Activated CD8-positive, alpha-beta memory T cell treated with anti-CD3 and anti-CD28 coated beads for 4 hours (primary cell): ENCODE results near the gene POPDC3.
"Not testable (repeated sequence)": the region's sequence is repeated elsewhere in the genome, so short reads cannot be mapped to it uniquely, and the experiment has no call there.

ENCODE experiments used
- DNase-seq, 2 donors: peaks; one replicate each; pipeline ENCODE4 v3.0.0-alpha.2; 2020; ENCODE audit warnings: low read depth in 2 of 2

Gene POPDC3

GRCh38 chr6:105194591-105194990 is 14.8 kb upstream of the POPDC3 start:
- DNase-seq: no peak

GRCh38 chr6:105194106-105194505 is 14.3 kb upstream of the POPDC3 start:
- DNase-seq: no peak

DNA sequence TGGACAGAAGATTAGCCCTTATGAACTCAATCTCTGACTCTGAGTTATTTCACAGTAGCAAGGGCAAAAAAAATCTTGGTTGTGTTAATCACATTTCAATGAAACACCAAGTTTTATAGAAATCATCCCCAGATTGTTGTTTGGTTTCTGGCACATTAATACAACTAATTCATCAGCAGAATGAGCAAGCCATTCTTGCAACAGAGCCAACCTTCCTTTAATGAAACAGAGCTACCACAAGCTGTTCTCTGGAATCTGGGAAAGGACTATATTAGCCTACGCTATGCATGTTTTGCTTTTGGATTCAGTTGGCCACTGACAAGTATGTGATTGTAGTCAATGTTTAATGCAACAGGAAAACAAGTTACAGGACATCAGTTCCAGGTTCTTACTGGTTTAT is 13.8 kb upstream of the POPDC3 start:
- DNase-seq: no peak

- no peak for DNase-seq
Observed at GRCh38 chr6:105192707-105193465, 13.1 kb upstream of the POPDC3 start.

DNA sequence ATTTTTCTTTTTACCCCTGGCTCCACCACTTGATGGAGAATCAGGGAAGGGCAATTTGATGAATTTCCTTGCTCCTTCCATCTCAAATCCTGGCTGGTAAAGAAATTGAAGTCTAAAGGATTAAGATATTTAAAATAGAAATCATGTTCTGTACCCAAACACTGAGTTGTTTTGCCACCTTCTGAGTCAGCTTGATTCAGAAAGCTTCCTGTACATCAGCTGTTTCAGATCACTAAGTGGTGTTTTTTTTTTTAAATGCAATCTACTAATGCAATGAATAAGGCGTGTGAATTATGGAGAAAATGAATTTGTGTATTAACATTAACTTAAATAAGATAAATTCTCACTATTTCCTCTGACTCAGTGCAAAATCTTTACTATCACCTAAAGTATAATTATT is 11.5 kb upstream of the POPDC3 start:
- no peak for DNase-seq

DNA sequence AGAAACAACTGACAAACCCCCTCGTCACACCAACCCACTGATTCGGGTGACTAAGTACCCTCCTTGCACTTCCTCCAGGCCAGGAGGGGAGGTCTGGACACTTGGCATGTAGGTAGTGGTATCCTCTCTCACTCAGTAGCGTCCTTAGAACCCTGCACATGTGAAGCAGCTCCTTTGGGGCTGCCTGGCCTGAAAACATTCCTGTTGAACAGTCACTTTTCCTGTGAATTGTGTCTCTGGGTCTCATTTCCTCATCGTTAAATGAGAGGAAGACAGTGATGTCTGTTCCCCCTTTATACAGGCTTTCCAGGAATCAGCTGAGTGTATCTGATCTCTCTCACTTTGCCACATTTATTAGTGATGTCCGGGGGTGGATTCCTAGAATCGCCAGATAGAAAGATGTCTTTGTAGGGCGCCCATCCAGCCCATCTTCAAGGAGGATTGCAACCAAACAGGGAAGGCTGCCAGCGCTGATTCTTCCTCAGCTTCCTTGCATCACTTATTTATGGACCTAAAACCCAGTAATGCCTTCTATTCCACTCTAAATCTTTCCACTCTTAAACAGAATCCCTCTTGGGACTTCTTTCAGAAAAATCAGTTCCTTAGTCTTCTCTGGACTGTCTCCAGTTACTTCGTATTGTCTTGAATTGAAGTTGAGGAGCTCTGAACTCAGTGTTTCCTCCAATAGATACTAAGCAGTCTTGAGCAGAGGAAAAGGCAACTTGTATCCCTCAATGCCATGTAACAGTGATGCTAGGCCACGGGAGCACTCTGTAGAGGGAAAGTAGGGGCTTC is 9.4 kb upstream of the POPDC3 start:
- no peak for DNase-seq

GRCh38 chr6:105188251-105188650 is 8.4 kb upstream of the POPDC3 start:
- DNase-seq: no peak

- DNase-seq: no peak
Observed at GRCh38 chr6:105186576-105186975, 6.8 kb upstream of the POPDC3 start.

DNA sequence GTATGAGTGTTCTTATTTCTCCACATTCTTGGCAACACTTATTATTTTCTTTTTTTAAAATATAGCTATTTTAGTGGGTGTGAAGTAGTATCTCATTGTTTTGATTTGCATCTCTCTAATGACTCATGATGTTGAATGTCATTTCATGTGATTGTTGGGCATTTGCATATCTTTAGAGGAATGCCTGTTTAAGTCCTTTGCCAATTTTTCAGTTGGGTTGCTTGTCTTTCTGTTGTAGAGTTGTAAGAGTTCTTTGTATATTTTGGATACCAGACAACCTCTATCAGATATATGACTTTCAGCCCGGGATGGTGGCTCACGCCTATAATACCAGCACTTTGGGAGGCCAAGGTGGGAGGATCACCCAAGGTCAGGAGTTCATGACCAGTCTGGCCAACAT is 5.1 kb upstream of the POPDC3 start:
- no peak for DNase-seq

- DNase-seq: no peak
Observed at GRCh38 chr6:105181981-105182515, 2.2 kb upstream of the POPDC3 start.

DNA sequence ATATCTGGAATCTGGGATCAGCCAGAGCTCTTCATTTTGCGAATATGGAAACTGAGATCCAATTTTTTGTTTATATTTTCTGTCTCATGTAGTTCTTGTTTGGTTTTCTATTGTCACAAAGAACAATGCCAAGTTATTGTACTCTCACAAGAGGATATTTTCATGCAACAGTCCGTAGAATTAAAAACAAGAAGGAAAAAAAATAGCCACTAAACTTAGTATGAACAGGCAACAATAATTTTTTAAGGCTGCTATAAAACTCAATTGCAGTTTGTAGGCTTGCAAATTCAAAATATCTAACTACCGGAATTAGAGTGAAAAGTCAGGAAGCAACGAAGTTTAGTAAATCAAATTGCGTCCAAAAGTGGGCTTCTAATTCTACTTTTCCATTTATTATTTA is 1.2 kb downstream of the POPDC3 start:
- no peak for DNase-seq

DNA sequence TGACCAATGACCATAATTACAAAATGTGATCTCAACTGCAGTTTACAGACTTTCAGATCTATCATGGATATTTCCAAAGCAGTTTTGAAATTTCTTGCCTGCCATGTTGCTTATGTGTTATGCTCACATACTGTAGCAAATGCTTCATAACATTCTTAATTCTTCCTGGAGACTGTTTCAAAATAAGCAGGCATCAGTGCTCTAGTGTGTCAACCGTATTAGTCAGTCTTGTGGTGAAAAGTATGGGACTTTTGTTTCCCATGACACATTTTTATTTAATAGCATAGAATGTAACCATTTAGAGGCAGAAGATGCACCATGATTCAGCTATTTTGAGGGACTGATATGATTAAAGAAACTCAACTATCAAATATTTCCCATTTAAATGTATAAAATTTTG is 1.7 kb downstream of the POPDC3 start:
- no peak for DNase-seq

DNA sequence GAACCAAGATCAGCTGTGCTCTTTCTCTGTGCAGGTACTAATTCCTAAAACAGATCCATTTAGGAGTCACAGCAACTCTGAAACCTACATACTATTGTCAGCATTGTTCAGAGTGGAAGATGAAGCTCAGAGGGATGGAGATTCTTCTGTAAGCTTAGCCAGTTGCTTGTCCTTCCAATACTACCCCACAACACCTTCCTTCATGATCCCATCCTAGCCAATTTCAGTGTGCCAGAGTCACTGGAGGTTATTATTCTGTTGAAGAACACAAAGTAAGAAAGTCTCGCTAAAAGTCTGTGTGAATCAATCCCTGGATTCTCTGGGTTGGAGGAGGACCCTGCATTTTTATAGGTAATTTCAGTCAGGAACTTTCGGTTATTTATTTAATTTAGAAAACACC is 2.3 kb downstream of the POPDC3 start:
- no peak for DNase-seq

DNA sequence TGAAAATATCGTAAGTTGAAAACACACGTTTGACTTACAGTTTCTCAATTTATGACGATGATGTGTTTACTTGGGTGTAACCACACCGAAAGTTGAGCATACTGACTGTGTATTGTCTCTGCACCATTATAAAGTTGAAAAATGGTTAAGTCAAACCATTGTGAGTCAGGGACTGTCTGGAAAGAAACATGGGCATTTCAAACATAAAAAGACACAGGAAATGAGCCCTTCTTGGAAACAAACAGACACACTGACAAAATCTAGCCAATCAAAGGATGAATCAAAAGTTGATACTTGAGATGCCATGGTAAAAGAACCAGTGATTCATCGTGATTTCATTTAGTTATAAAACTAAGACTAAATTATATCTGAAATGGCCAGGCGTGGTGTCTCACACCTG is 5.3 kb downstream of the POPDC3 start:
- no peak for DNase-seq

- not testable (repeated sequence) for DNase-seq
Observed at GRCh38 chr6:105172515-105172914, 7.3 kb downstream of the POPDC3 start.

DNA sequence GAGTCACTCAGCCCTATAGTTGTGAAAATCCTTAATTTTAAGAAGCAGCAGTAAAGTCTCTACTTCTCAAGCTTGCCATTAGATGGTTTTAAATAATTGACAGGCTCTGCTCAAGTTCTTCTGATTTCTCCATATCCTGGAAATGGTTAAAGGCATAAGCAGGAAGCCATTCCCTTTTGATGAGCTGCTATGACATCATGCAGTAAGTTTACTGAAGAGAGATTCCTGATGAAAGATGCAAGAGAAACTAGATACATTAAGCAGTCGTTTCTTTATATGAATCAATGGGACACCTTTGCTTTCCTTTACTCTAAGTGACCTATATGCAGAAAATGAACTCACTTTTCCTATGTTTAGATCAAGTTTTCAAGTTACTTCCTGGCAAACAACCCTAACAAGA is 9.8 kb downstream of the POPDC3 start:
- no peak for DNase-seq

DNA sequence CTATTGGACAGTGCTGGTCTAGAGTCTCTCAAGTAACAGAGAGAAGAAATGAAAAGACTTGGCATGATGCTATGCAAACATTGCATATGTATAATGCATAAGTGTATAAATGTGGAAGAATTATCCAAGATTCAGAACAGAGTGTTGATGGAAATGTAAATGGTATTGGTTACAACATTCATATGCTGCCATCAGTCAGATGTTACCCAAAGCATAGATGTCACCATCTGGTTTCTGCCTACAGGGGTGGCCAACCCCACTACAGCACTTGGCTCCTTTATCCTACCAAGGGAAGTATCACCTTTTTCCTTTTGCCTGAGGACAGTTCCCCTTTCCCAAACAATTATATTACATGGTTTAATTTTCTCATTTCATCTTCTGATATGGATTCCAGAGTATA is 11.9 kb downstream of the POPDC3 start:
- DNase-seq: no peak

GRCh38 chr6:105164418-105164817 is 15.4 kb downstream of the POPDC3 start:
- DNase-seq: no peak

DNA sequence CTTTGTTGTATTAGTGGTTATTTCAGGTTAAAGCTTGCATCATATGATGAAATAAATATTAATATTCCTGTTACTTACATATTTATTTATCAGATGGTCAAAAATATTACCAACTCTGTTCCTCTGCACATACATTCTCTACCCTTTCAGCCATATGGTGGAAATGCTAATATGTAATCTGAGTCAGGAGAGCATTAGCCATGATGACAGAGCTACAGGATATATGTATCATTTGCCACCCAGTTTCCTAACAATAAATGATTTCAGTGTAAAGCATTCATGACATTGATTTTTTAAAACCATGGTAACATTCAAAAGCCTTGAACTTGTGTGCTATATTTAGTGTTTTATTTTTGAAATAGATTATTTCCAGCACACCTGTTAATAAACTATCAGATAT is 16.6 kb downstream of the POPDC3 start:
- DNase-seq: no peak

DNA sequence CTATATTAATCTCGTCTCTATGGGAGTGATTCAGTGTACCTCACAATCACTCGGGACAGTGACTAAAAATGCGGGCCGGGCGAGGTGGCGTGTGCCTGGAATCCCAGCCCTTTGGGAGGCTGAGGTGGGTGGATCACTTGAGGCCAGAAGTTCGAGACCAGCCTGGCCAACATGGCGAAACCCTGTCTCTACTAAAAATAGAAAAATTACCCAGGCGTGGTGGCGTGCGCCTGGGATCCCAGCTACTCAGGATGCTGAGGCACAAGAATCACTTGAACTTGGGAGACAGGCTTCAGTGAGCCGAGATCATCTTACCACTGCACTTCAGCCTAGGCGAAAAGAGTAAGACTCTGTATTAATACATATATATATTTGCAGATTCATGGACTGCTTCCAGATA is 17.4 kb downstream of the POPDC3 start:
- no peak for DNase-seq

DNA sequence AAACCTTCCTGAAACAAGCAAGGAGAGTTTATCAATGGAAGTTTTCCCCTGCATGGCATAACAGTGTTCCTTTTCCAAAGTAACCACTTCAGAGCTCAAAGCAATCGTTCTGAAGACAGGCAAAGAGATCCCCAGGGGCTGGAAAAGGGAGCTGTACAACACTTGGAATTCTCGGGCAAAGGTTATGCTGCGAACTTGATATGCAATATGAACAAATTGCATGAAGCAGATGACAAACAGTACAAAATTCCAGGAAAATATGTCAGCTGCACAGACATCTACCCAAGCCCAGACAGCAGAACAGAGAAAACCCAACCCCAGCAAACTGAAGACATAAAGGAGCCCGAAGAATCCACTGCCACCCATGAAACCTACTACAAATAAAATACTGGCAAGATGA is 18.4 kb downstream of the POPDC3 start:
- no peak for DNase-seq

GRCh38 chr6:105153676-105154075 is 26.1 kb downstream of the POPDC3 start:
- DNase-seq: no peak

DNA sequence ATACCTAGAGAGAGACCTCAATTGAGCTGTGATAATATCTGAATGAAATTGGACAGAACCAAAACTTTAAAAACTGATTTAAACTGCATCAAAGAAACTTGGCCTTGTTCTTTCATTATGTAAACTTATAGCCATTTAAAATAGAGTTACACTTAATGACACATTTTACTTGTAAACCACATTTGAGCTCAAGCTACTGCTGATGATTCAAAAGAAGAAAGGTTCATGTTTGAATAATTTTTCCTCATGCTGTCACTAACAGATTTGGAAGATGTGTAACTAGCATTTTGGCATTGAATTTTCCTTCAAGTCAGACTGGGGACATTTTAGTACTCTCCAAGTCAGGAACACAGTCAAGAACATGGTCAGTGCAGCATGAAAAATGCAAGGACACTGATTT is 26.9 kb downstream of the POPDC3 start:
- DNase-seq: no peak
